Fibroblast of mammary gland (primary cell): ENCODE results near the gene CKS1B.

Experiments
- DNase-seq: peaks from one replicate; pipeline ENCODE4 v3.0.0-alpha.2; 2010; ENCODE audit warnings: low read depth
- H3K4me3 ChIP-seq: 2 replicates; pipeline ENCODE4 v1.5.1; 2011; ENCODE audit warnings: low read depth, mild to moderate bottlenecking, low read length, moderate library complexity; ENCODE audit not compliant: control insufficient read depth
- CTCF ChIP-seq: conservative IDR thresholded peaks from 2 replicates; pipeline ENCODE4 v1.5.1; 2011; ENCODE audit warnings: low read depth, low read length, inconsistent platforms; ENCODE audit not compliant: control insufficient read depth, insufficient read depth

Gene CKS1B

GRCh38 chr1:155003227-155003765 lies 28.8 kb downstream of the CKS1B start:
- DNase-seq, result no peak
- TF ChIP-seq CTCF, result no peak
- peak overlapping the region; percentile 89 for H3K4me3 ChIP-seq

- peak; percentile 43 for DNase-seq
- peak overlapping the region; percentile 89 for H3K4me3 ChIP-seq
- no peak for TF ChIP-seq CTCF
These were observed 29.4 kb downstream of the CKS1B start for GRCh38 chr1:155003766-155004351.

GRCh38 chr1:155004352-155005075 lies 30.0 kb downstream of the CKS1B start:
- no peak for DNase-seq
- TF ChIP-seq CTCF, result no peak

GRCh38 chr1:155005076-155006011 lies 30.9 kb downstream of the CKS1B start:
- TF ChIP-seq CTCF, result no peak
- no peak overlapping the region for H3K4me3 ChIP-seq
- DNase-seq, result no peak

More at GRCh38 chr1:155004352-155005075, 30.0 kb downstream of the CKS1B start:
- H3K4me3 ChIP-seq, result peak overlapping the region; percentile 89

- H3K4me3 ChIP-seq, result no peak overlapping the region
- no peak for DNase-seq
- no peak for TF ChIP-seq CTCF
These were observed 32.2 kb downstream of the CKS1B start for GRCh38 chr1:155006601-155007101.

- DNase-seq, result no peak
- H3K4me3 ChIP-seq, result no peak overlapping the region
- no peak for TF ChIP-seq CTCF
These were observed 32.9 kb downstream of the CKS1B start for GRCh38 chr1:155007251-155007828.
